ENCODE measurements around the gene GPD2.
"Not testable (repeated sequence)": the region's sequence is repeated elsewhere in the genome, so short reads cannot be mapped to it uniquely, and the experiment has no call there.

GPD2 gene

GRCh38 chr2:156592809-156593593, 156.8 kb downstream of the GPD2 start:
- DNase-seq, result no peak

- DNase-seq, result no peak
Observed at GRCh38 chr2:156593594-156593921, 157.4 kb downstream of the GPD2 start.

GRCh38 chr2:156598563-156598962, 162.4 kb downstream of the GPD2 start:
- no peak for DNase-seq

GRCh38 chr2:156600196-156600595, 164.0 kb downstream of the GPD2 start:
- DNase-seq, result no peak

GRCh38 chr2:156601855-156602551, 165.8 kb downstream of the GPD2 start:
- DNase-seq, result no peak

- DNase-seq, result no peak
Observed at GRCh38 chr2:156602552-156602933, 166.4 kb downstream of the GPD2 start.

- no peak for DNase-seq
Observed at GRCh38 chr2:156615836-156616322, 179.7 kb downstream of the GPD2 start.

GRCh38 chr2:156618071-156618470, 181.9 kb downstream of the GPD2 start:
- DNase-seq, result not testable (repeated sequence)

GRCh38 chr2:156619021-156619539, 182.9 kb downstream of the GPD2 start:
- no peak for DNase-seq

GRCh38 chr2:156622491-156622890, 186.3 kb downstream of the GPD2 start:
- DNase-seq, result no peak

GRCh38 chr2:156625360-156626170, 189.4 kb downstream of the GPD2 start:
- DNase-seq, result no peak

- no peak for DNase-seq
Observed at GRCh38 chr2:156626931-156627330, 190.8 kb downstream of the GPD2 start.

- no peak for DNase-seq
Observed at GRCh38 chr2:156630579-156631337, 194.6 kb downstream of the GPD2 start.

- DNase-seq, result no peak
Observed at GRCh38 chr2:156635646-156636045, 199.5 kb downstream of the GPD2 start.
